DND-41 (cell line): ENCODE data around the gene SNX19.
"Not testable (repeated sequence)": the region's sequence is repeated elsewhere in the genome, so short reads cannot be mapped to it uniquely, and the experiment has no call there.

ENCODE experiments used
- EZH2 ChIP-seq: IDR thresholded peaks from 3 replicates; pipeline ENCODE4 v1.6.1; 2012; ENCODE audit warnings: borderline replicate concordance, low read depth, mild to moderate bottlenecking, moderate library complexity, low read length, inconsistent platforms; ENCODE audit not compliant: severe bottlenecking
- TF ChIP-seq, protein P1 (sequence below): IDR thresholded peaks from 2 replicates; pipeline ENCODE4 v1.5.1; 2012; ENCODE audit warnings: borderline replicate concordance, low read length, moderate library complexity, mild to moderate bottlenecking; ENCODE audit not compliant: poor library complexity, severe bottlenecking; ENCODE audit errors: extremely low read depth

DNA sequence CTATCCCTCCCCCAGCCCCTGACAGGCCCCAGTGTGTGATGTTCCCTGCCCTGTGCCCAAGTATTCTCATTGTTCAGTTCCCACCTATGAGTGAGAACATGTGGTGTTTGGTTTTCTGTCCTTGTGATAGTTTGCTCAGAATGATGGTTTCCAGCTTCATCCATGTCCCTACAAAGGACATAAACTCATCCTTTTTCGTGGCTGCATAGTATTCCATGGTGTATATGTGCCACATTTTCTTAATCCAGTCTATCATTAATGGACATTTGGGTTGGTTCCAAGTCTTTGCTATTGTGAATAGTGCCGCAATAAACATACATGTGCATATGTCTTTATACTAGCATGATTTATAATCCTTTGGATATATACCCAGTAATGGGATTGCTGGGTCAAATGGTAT lies 60.6 kb downstream of the SNX19 start:
- TF ChIP-seq EZH2, result not testable (repeated sequence)
- TF ChIP-seq, protein P1, sequence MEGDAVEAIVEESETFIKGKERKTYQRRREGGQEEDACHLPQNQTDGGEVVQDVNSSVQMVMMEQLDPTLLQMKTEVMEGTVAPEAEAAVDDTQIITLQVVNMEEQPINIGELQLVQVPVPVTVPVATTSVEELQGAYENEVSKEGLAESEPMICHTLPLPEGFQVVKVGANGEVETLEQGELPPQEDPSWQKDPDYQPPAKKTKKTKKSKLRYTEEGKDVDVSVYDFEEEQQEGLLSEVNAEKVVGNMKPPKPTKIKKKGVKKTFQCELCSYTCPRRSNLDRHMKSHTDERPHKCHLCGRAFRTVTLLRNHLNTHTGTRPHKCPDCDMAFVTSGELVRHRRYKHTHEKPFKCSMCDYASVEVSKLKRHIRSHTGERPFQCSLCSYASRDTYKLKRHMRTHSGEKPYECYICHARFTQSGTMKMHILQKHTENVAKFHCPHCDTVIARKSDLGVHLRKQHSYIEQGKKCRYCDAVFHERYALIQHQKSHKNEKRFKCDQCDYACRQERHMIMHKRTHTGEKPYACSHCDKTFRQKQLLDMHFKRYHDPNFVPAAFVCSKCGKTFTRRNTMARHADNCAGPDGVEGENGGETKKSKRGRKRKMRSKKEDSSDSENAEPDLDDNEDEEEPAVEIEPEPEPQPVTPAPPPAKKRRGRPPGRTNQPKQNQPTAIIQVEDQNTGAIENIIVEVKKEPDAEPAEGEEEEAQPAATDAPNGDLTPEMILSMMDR, result not testable (repeated sequence)
